NCI-H510A treated with DMSO at 0.1 percent for 48 hours (cell line): ENCODE measurements around the gene F2.

Source experiments
- DNase-seq: peaks from one replicate; lab custom pipeline; 2025; lab: John Stamatoyannopoulos, UW

F2 gene

GRCh38 chr11:46743693-46744339 lies 24.8 kb downstream of the F2 start:
- DNase-seq = no peak

DNA sequence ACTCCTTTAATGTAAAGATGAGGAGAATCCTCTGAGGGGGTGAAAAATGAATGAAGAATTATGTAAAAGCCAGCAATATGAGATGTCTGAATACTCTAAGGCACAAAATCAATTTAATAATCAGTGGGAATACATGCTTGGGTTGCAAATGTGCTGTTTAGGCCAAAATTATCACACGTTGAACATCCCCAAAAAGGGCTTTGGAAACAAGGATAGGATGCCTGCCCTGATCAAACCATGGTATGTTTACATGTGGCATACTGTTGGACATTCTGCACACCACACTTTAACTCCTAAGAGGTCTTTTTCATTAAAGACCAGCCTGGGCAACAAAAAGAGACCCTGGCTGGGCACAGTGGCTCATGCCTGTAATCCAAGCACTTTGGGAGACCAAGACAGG lies 26.3 kb downstream of the F2 start:
- no peak for DNase-seq

DNA sequence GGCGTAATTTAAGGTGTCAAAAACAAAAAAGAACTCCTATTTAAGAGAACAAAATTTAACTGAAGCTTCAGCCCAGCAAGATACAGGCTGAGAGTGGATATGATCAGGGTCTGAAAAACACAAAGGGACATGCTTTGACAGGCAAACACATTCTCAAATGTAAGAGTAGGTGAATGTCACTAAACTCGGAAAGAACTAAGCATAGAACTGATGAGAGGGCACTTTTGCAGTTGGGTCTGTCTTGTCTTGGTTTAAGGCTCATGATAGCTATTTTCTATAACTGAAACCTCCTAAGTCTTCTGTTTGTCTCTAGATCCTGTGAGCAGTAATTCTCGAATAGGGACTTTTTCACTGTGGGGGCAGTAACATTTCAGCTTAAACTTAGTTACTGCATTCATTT lies 27.0 kb downstream of the F2 start:
- no peak for DNase-seq

DNA sequence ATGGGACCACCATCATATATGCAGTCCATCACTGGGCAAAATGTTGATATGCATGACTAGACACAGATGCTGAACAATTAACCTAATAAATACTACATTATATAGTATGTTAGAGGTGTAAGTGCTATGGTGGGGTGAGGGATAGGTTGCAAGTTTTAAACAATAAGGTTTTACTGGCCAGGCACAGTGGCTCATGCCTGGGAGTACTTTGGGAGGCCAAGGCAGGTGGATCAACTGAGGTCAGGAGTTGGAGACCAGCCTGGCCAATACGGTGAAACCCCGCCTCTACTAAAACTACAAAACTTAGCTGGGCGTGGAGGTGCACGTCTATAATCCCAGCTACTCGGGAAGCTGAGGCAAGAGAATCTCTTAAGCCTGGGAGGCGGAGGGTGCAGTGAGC lies 28.1 kb downstream of the F2 start:
- DNase-seq = no peak

- no peak for DNase-seq
Measured at GRCh38 chr11:46755962-46756361, 36.9 kb downstream of the F2 start.

DNA sequence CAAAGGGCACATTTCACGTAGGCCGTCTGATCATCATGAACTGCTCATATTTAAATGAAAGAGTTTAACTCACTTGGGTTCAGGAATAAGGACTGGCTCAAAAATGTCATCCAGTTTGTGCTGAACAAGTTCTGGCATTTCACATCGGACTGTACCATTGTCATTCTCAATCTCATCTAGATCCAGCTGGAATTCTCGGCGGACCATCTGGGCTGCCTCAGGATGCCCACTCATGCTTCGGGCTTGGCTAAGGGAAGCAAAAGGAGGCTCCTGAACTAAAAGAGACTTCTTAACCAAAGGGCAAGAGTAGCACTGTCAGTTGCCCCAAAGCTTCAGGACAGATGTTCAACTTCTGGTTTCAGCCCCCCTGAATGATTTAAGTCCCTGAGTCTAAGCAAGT lies 40.2 kb downstream of the F2 start:
- no peak for DNase-seq

- no peak for DNase-seq
Measured at GRCh38 chr11:46760429-46761128, 41.6 kb downstream of the F2 start.

GRCh38 chr11:46761807-46762206 lies 42.8 kb downstream of the F2 start:
- no peak for DNase-seq

DNA sequence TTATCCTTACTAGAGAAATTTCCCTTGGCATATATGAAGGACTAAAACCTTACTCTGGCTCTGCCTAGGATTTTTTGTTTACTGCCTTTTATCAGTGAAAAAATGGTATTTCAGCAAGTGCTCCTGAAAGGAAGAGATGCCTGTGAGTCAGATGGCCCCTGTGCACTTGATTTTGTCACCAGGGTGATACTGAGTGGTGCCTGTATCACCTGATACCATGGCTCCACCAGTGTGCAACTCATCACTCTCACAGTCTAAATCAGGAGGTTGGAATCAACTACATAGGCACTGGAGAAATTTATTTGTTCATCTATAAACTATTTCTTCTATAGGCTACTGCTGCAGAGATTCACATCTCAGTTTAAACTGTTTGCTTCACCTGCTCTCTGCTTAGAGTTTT lies 43.2 kb downstream of the F2 start:
- no peak for DNase-seq

GRCh38 chr11:46766656-46767055 lies 47.6 kb downstream of the F2 start:
- DNase-seq = no peak

- no peak for DNase-seq
Measured at GRCh38 chr11:46769636-46770221, 50.7 kb downstream of the F2 start.

DNA sequence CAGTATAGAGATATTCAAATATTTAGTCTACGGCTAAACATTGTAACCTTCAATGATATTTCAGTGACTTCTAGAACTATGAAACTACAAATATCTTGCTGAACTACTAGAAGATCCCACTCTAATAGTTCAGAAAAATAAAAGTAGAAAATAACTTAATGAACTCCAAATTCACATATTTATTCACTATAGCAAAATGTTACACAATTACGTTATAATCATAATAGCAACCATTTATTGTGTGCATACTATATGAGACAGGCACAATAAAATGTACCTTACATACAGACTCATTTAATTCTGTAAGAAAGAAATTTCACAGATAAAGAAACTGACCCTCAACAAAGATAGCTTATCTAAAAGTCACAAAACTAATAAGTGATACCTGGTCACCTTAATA lies 57.9 kb downstream of the F2 start:
- DNase-seq = no peak

- DNase-seq = no peak
Measured at GRCh38 chr11:46778416-46778815, 59.4 kb downstream of the F2 start.
